ENCODE data around the gene INF2.
A peak's percentile ranks its signal among the peaks of the same experiment; 100 is the strongest.
"Not testable (repeated sequence)": the region's sequence is repeated elsewhere in the genome, so short reads cannot be mapped to it uniquely, and the experiment has no call there.

INF2 gene

DNA sequence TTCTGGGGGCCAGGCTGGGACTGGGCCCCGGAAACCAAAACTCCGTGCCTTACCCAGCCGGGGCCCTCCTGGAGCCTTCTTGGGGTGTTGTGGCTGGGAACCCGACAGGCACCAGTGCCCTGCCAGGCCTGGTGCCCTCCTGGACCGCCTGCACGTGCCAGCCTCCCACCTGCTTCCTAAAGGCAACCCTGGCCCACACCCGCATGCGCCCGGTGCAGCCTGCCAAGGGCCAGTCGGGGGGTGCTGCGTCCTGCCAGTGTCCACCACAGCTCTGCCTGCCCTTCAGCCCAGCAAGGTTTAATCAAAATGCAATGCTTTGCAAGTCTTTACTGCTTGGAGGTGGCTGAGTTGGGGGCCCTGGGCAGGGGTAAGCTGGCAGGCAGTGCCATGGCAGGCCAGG is 29.5 kb downstream of the INF2 start:
- peaks cover 2% of the 10 kb centered on the region for H3K4me1 Mint-ChIP-seq (ENCODE audit: low read depth)
- H3K36me3 Mint-ChIP-seq (ENCODE audit: low read depth), result peaks cover 7% of the 10 kb centered on the region
- no peak overlapping the region for H3K4me3 Mint-ChIP-seq
- no peak overlapping the region for H3K27ac Mint-ChIP-seq
- no peaks in the 10 kb centered on the region for H3K27me3 Mint-ChIP-seq (ENCODE audit: low read depth)
- no peaks in the 10 kb centered on the region for H3K9me3 Mint-ChIP-seq

DNA sequence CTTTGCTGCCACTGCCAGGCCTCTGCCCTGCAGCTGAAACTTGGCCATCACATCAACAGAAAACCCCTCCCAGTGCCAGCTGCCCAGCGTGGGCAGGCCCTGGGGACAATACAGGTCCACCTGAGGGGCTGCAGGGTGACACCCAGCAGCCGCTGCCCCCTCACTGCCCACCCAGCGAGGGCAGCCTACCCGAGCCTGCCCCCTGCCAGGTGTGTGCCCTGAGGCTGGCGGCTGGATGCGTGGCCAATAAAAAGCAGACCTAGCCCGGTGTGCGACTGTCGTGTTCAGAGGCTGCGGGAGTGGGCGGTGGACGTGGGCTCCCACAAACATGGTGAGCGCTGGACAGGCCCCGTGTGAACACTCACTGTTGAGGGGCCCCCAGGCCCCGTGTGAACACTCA is 29.9 kb downstream of the INF2 start:
- no peaks in the 10 kb centered on the region for H3K9me3 Mint-ChIP-seq
- peaks cover 7% of the 10 kb centered on the region for H3K36me3 Mint-ChIP-seq (ENCODE audit: low read depth)
- no peak overlapping the region for H3K4me3 Mint-ChIP-seq
- H3K27ac Mint-ChIP-seq, result no peak overlapping the region
- no peaks in the 10 kb centered on the region for H3K27me3 Mint-ChIP-seq (ENCODE audit: low read depth)
- peaks cover 2% of the 10 kb centered on the region for H3K4me1 Mint-ChIP-seq (ENCODE audit: low read depth)

DNA sequence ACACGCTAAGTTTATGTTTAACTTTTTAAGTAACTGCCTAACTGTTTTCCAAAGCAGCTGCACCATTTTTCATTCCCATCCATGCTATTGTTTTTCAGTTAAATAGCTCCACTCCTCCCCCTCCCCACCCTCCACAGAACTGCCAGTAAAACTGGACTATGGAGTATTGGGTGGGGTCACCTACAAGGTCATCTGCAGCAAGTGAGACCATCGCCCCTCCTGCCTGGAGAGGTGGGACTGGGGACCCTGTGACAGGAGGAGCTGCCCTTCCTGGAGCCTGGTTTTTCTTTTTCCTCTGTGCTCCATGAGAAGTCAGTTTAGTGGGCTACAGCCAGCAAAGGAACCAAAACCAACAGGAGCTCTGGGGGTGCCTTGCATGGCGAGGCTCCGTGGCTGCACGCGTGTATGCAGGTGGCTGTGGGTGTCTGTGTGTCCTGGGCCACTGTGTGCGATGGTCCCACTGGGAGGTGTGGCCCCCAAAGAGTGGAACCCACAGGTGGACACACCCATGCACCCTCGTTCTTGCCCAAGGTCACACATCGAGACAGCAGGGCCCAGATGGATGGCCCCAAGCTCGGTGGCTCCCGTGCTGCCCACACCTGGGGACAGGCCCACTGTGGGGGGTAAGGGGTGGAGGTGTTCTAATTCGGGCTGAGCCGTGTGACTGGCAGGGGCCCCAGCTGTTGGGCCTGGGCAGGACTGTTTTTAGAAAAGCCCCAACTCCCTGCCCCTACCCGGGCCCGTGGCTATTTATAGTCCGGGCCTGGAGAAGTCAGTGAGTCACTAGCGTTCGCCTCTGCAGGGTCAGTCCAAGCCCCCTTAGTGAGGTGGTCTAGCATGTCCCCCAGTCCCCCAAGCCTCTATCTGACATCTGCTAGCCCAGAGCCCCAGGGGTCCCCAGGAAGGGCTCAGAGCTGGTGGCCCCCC is 32.4 kb downstream of the INF2 start:
- H3K4me1 Mint-ChIP-seq (ENCODE audit: low read depth), result peaks cover 2% of the 10 kb centered on the region
- H3K36me3 Mint-ChIP-seq (ENCODE audit: low read depth), result peaks cover 4% of the 10 kb centered on the region
- no peak overlapping the region for H3K4me3 Mint-ChIP-seq
- no peak overlapping the region for H3K27ac Mint-ChIP-seq
- H3K9me3 Mint-ChIP-seq, result no peaks in the 10 kb centered on the region
- H3K27me3 Mint-ChIP-seq (ENCODE audit: low read depth), result no peaks in the 10 kb centered on the region

GRCh38 chr14:104722938-104723650 is 33.7 kb downstream of the INF2 start:
- H3K27ac Mint-ChIP-seq, result no peak overlapping the region
- no peaks in the 10 kb centered on the region for H3K9me3 Mint-ChIP-seq
- H3K4me3 Mint-ChIP-seq, result no peak overlapping the region
- peaks cover 2% of the 10 kb centered on the region for H3K4me1 Mint-ChIP-seq (ENCODE audit: low read depth)
- no peaks in the 10 kb centered on the region for H3K27me3 Mint-ChIP-seq (ENCODE audit: low read depth)
- no peaks in the 10 kb centered on the region for H3K36me3 Mint-ChIP-seq (ENCODE audit: low read depth)

DNA sequence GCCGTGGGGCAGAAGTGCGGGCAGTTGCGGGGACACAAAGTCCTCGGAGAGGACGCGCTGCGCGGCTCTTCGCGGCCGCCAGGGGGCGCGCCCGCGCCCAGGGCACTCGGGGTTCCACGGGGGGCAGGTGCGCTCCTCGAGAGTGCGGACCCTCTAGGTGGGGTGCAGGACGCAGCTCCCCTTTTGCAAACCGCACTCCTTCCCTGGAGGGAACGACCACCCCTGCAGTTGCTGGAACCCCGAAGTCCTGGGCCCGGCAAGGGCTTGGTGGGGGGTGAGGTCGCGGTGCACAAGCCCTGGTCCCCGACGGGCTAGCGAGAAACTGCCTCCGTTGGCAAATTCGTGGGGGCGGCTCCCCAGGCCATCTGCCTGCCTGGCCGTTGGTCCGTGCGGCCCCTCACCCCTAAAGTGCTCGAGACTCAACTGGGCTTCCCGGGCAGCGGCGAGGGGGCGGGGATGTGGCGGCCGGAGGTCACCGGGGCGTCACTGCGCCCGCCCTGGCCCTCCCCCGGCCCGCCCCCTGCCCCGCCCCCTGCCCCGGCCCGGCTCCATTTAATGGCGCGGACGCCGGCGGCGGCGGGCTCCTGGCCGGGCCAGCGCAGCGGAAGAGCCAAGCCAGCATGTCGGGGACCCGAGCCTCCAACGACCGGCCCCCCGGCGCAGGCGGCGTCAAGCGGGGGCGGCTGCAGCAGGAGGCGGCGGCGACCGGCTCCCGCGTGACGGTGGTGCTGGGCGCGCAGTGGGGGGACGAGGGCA is 34.4 kb downstream of the INF2 start, which contains the start of gene ADSS1:
Gene ADSS1 (plus strand): TSS at position 579 of the 756 bp plus-strand sequence. CDS start 42 bp downstream, at position 621.
- Mint-ChIP-seq H3K9me3 (no peaks in the 10 kb centered on the region), H3K36me3 (ENCODE audit: low read depth) (no peaks in the 10 kb centered on the region), H3K4me3 (peak within 1 kb of the TSS; percentile 44), H3K27ac (no peak within 1 kb of the TSS), H3K27me3 (ENCODE audit: low read depth) (no peaks in the 10 kb centered on the region), H3K4me1 (ENCODE audit: low read depth) (peaks cover 2% of the 10 kb centered on the region)

GRCh38 chr14:104724407-104724980 is 35.1 kb downstream of the INF2 start:
- peaks cover 2% of the 10 kb centered on the region for H3K4me1 Mint-ChIP-seq (ENCODE audit: low read depth)
- no peaks in the 10 kb centered on the region for H3K9me3 Mint-ChIP-seq
- H3K27me3 Mint-ChIP-seq (ENCODE audit: low read depth), result no peaks in the 10 kb centered on the region
- H3K36me3 Mint-ChIP-seq (ENCODE audit: low read depth), result no peaks in the 10 kb centered on the region
- no peak overlapping the region for H3K27ac Mint-ChIP-seq
- no peak overlapping the region for H3K4me3 Mint-ChIP-seq

- H3K4me3 Mint-ChIP-seq, result peak overlapping the region; percentile 37
- no peaks in the 10 kb centered on the region for H3K36me3 Mint-ChIP-seq (ENCODE audit: low read depth)
- no peaks in the 10 kb centered on the region for H3K27me3 Mint-ChIP-seq (ENCODE audit: low read depth)
- H3K4me1 Mint-ChIP-seq (ENCODE audit: low read depth), result no peaks in the 10 kb centered on the region
- no peaks in the 10 kb centered on the region for H3K9me3 Mint-ChIP-seq
- H3K27ac Mint-ChIP-seq, result no peak overlapping the region
These were observed 35.8 kb downstream of the INF2 start for GRCh38 chr14:104724981-104725771.

DNA sequence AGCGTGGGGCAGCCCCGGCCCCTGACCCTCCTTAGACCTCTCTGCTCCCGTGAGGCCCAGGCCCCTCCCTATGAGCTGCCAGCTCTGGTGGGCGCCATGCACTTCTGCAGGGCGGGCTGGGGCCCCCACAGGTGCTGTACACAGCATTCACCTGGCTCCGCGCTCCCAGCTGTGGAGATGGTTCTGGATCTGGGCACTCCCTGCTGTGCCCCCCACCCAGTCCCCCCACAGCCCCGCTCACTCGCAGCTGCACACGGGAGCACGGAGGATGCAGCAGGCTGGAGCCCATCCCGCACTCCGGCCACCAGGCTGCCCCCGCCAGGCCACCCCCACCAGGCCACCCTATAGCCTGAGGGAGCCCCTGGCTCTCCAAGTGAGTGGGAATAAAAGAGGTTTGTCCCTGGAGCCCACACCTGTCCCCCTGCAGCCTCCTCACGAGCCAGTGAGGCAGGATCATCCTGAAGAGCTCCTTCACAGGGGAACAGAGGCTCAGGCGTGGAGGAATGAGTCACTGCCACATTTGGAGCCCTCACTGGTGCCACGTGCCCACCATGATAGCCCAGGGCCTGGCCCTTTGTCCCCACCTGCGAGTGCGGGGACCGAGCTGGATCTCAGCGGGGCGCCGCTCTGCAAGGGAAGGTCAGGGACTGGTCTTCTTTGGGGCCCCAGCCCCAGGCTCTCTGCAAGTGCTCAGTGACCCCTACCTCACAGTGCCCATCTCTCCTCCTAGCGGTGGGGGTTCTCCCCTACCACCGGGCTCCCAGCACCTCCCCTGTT is 36.5 kb downstream of the INF2 start:
- H3K9me3 Mint-ChIP-seq, result no peaks in the 10 kb centered on the region
- H3K4me1 Mint-ChIP-seq (ENCODE audit: low read depth), result no peaks in the 10 kb centered on the region
- no peaks in the 10 kb centered on the region for H3K27me3 Mint-ChIP-seq (ENCODE audit: low read depth)
- no peaks in the 10 kb centered on the region for H3K36me3 Mint-ChIP-seq (ENCODE audit: low read depth)
- no peak overlapping the region for H3K27ac Mint-ChIP-seq
- no peak overlapping the region for H3K4me3 Mint-ChIP-seq

- Mint-ChIP-seq H3K9me3 (no peaks in the 10 kb centered on the region), H3K27me3 (ENCODE audit: low read depth) (no peaks in the 10 kb centered on the region), H3K4me3 (no peak overlapping the region), H3K27ac (peak overlapping the region; percentile 62), H3K36me3 (ENCODE audit: low read depth) (no peaks in the 10 kb centered on the region), H3K4me1 (ENCODE audit: low read depth) (no peaks in the 10 kb centered on the region)
These were observed 37.4 kb downstream of the INF2 start for GRCh38 chr14:104726600-104727451.

GRCh38 chr14:104728631-104729030 is 39.2 kb downstream of the INF2 start:
- H3K36me3 Mint-ChIP-seq (ENCODE audit: low read depth), result no peaks in the 10 kb centered on the region
- no peak overlapping the region for H3K27ac Mint-ChIP-seq
- H3K4me3 Mint-ChIP-seq, result no peak overlapping the region
- no peaks in the 10 kb centered on the region for H3K4me1 Mint-ChIP-seq (ENCODE audit: low read depth)
- no peaks in the 10 kb centered on the region for H3K9me3 Mint-ChIP-seq
- no peaks in the 10 kb centered on the region for H3K27me3 Mint-ChIP-seq (ENCODE audit: low read depth)

- H3K4me3 Mint-ChIP-seq; H3K9me3 Mint-ChIP-seq; H3K4me1 Mint-ChIP-seq (ENCODE audit: low read depth); H3K27me3 Mint-ChIP-seq (ENCODE audit: low read depth); H3K36me3 Mint-ChIP-seq (ENCODE audit: low read depth); H3K27ac Mint-ChIP-seq: not testable (repeated sequence)
These were observed 39.9 kb downstream of the INF2 start for GRCh38 chr14:104729176-104729834.

- Mint-ChIP-seq H3K27me3 (ENCODE audit: low read depth) (no peaks in the 10 kb centered on the region), H3K9me3 (no peaks in the 10 kb centered on the region), H3K27ac (no peak overlapping the region), H3K4me3 (no peak overlapping the region), H3K4me1 (ENCODE audit: low read depth) (no peaks in the 10 kb centered on the region), H3K36me3 (ENCODE audit: low read depth) (no peaks in the 10 kb centered on the region)
These were observed 40.4 kb downstream of the INF2 start for GRCh38 chr14:104729835-104730181.
